IMR-90 (cell line): ENCODE results near the gene TTLL7. TPM values are rescaled to one million over a fixed set of nuclear protein-coding genes. Genes with fewer than 3 reads are reported as not detected.

Experiments used
- ATAC-seq: fragments of 200-7000 bp; cut with Tn5 transposase; 2 replicates; pipeline ENCODE4 v1.9.1; 2020; ENCODE audit warnings: low read depth, mild to moderate bottlenecking, moderate library complexity
- BruUV-seq: library from RNA; stranded (reverse); fragments of 400-500 nt; replicated peaks from 2 replicates; lab custom pipeline; 2021; lab: Mats Ljungman, UMichigan
- CTCF ChIA-PET: fragments of 300-600 bp; formaldehyde crosslinking; extraction: SDS; loops from one replicate; lab custom pipeline; 2021; ENCODE audit warnings: antibody characterized with exemption; lab: Yijun Ruan, JAX
- POLR2A ChIA-PET: fragments of 300-600 bp; sonication (Branson Sonifier 250); formaldehyde crosslinking; loops from one replicate; lab custom pipeline; 2022; ENCODE audit warnings: antibody characterized with exemption; ENCODE audit not compliant: unreplicated experiment; lab: Charles Lee
- DNase-seq: peaks from one replicate; pipeline ENCODE4 v3.0.0; 2013
- H2AFZ ChIP-seq: replicated peaks from 2 replicates; pipeline ENCODE3; 2013; ENCODE audit warnings: low read length, mild to moderate bottlenecking; ENCODE audit not compliant: poor library complexity
- H2AK5ac ChIP-seq: 2 replicates; pipeline ENCODE4 v1.6.1; 2013; ENCODE audit warnings: low read depth, low read length, inconsistent platforms
- H2AK9ac ChIP-seq: replicated peaks from 2 replicates; pipeline ENCODE3; 2013; ENCODE audit warnings: mild to moderate bottlenecking, low read depth, low read length, moderate library complexity; ENCODE audit not compliant: poor library complexity
- H2BK120ac ChIP-seq: 2 replicates; pipeline ENCODE4 v1.6.1; 2013; ENCODE audit warnings: low read depth, low read length, inconsistent platforms
- H2BK15ac ChIP-seq: 3 replicates; pipeline ENCODE4 v1.6.1; 2013; ENCODE audit warnings: low read depth, low read length, inconsistent platforms
- H2BK20ac ChIP-seq: 2 replicates; pipeline ENCODE4 v1.6.1; 2013; ENCODE audit warnings: low read depth, mild to moderate bottlenecking, inconsistent platforms, low read length, moderate library complexity
- H2BK5ac ChIP-seq: 2 replicates; pipeline ENCODE4 v1.6.1; 2013; ENCODE audit warnings: mild to moderate bottlenecking, low read depth, low read length, inconsistent platforms; ENCODE audit not compliant: poor library complexity, severe bottlenecking
- H3K14ac ChIP-seq: replicated peaks from 2 replicates; pipeline ENCODE4 v1.6.1; 2013; ENCODE audit warnings: low read depth, low read length, inconsistent platforms
- H3K18ac ChIP-seq: 2 replicates; pipeline ENCODE4 v1.6.1; 2013; ENCODE audit warnings: low read depth, low read length, control low read depth
- H3K23ac ChIP-seq: 2 replicates; pipeline ENCODE4 v1.6.1; 2013; ENCODE audit warnings: low read depth, low read length, inconsistent platforms
- H3K27ac ChIP-seq: 2 replicates; pipeline ENCODE4 v1.5.1; 2013; ENCODE audit warnings: mild to moderate bottlenecking, control low read depth, low read length; ENCODE audit not compliant: insufficient read depth
- H3K27me3 ChIP-seq: 2 replicates; pipeline ENCODE4 v1.6.1; 2013; ENCODE audit warnings: low read length; ENCODE audit not compliant: control insufficient read depth, insufficient read depth
- H3K36me3 ChIP-seq: 2 replicates; pipeline ENCODE4 v1.6.1; 2013; ENCODE audit warnings: low read length, mixed read lengths; ENCODE audit not compliant: control insufficient read depth, insufficient read depth
- H3K4ac ChIP-seq: 2 replicates; pipeline ENCODE4 v1.6.1; 2013; ENCODE audit warnings: low read depth, low read length, inconsistent platforms
- H3K4me1 ChIP-seq: 2 replicates; pipeline ENCODE4 v1.6.1; 2013; ENCODE audit warnings: low read length, mixed read lengths; ENCODE audit not compliant: control insufficient read depth, insufficient read depth
- H3K4me2 ChIP-seq: 2 replicates; pipeline ENCODE4 v1.6.1; 2013; ENCODE audit warnings: low read depth, mild to moderate bottlenecking, control low read depth, low read length, moderate library complexity
- H3K4me3 ChIP-seq: 2 replicates; pipeline ENCODE4 v1.5.1; 2013; ENCODE audit warnings: low read depth, mild to moderate bottlenecking, control low read depth, low read length, moderate library complexity; ENCODE audit not compliant: insufficient read depth
- H3K56ac ChIP-seq: 2 replicates; pipeline ENCODE4 v1.6.1; 2013; ENCODE audit warnings: low read length, inconsistent platforms; ENCODE audit not compliant: insufficient read depth; ENCODE audit errors: extremely low read depth
- H3K79me1 ChIP-seq, 2 experiments: 2 replicates each; pipeline ENCODE4 v1.6.1; 2013; ENCODE audit warnings: low read length in 2 of 2, inconsistent platforms in 1 of 2, low read depth in 1 of 2
- H3K9ac ChIP-seq: 2 replicates; pipeline ENCODE4 v1.6.1; 2013; ENCODE audit warnings: low read depth, low read length, control low read depth
- H3K9me1 ChIP-seq: 2 replicates; pipeline ENCODE4 v1.6.1; 2013; ENCODE audit warnings: low read length, inconsistent platforms; ENCODE audit not compliant: insufficient read depth
- H3K9me3 ChIP-seq: 2 replicates; pipeline ENCODE4 v1.6.1; 2013; ENCODE audit warnings: low read length; ENCODE audit not compliant: control insufficient read depth, insufficient read depth
- H4K20me1 ChIP-seq: 2 replicates; pipeline ENCODE4 v1.6.1; 2013; ENCODE audit warnings: low read length, inconsistent platforms; ENCODE audit not compliant: insufficient read depth
- H4K5ac ChIP-seq: 2 replicates; pipeline ENCODE4 v1.6.1; 2013; ENCODE audit warnings: mild to moderate bottlenecking, low read depth, low read length, control low read depth
- H4K8ac ChIP-seq, 2 experiments: 2 replicates each; pipeline ENCODE4 v1.6.1; 2013; ENCODE audit warnings: low read depth in 2 of 2, low read length in 2 of 2, control low read depth in 1 of 2, inconsistent platforms in 1 of 2
- H4K91ac ChIP-seq: 2 replicates; pipeline ENCODE4 v1.6.1; 2013; ENCODE audit warnings: low read depth, low read length, inconsistent platforms; ENCODE audit not compliant: insufficient read depth
- BHLHE40 ChIP-seq: fragments of 150-350 bp; IDR thresholded peaks from 2 replicates; pipeline ENCODE4 v1.6.1; 2016; ENCODE audit warnings: mild to moderate bottlenecking, low read depth, low read length
- CEBPB ChIP-seq: IDR thresholded peaks from 2 replicates; pipeline ENCODE4 v1.6.1; 2012; ENCODE audit warnings: low read depth, low read length, improper control_type of control experiment
- CHD1 ChIP-seq: IDR thresholded peaks from 2 replicates; pipeline ENCODE4 v1.6.1; 2012; ENCODE audit warnings: low read depth, low read length, improper control_type of control experiment
- FOS ChIP-seq: fragments of 150-350 bp; IDR thresholded peaks from 2 replicates; pipeline ENCODE4 v1.6.1; 2016; ENCODE audit warnings: low read depth, low read length
- MAFK ChIP-seq: IDR thresholded peaks from 2 replicates; pipeline ENCODE4 v1.6.1; 2012; ENCODE audit warnings: low read depth, low read length, improper control_type of control experiment
- MAZ ChIP-seq: IDR thresholded peaks from 2 replicates; pipeline ENCODE4 v1.6.1; 2012; ENCODE audit warnings: low read depth, mild to moderate bottlenecking, low read length, improper control_type of control experiment, moderate library complexity, borderline replicate concordance
- MXI1 ChIP-seq: IDR thresholded peaks from 2 replicates; pipeline ENCODE4 v1.6.1; 2012; ENCODE audit warnings: low read depth, mild to moderate bottlenecking, low read length, moderate library complexity, borderline replicate concordance
- NFE2L2 ChIP-seq: fragments of 150-350 bp; IDR thresholded peaks from 2 replicates; pipeline ENCODE4 v1.6.1; 2016; ENCODE audit warnings: low read depth, mild to moderate bottlenecking, low read length
- POLR2A ChIP-seq: IDR thresholded peaks from 2 replicates; pipeline ENCODE4 v1.6.1; 2012; ENCODE audit warnings: mild to moderate bottlenecking, low read depth, low read length
- RAD21 ChIP-seq: IDR thresholded peaks from 2 replicates; pipeline ENCODE4 v1.6.1; 2012; ENCODE audit warnings: low read length, improper control_type of control experiment
- RCOR1 ChIP-seq: IDR thresholded peaks from 2 replicates; pipeline ENCODE4 v1.6.1; 2012; ENCODE audit warnings: mild to moderate bottlenecking, low read length, improper control_type of control experiment; ENCODE audit not compliant: insufficient replicate concordance
- RFX5 ChIP-seq: IDR thresholded peaks from 2 replicates; pipeline ENCODE4 v1.8.0; 2012; ENCODE audit warnings: low read depth, mild to moderate bottlenecking, low read length, moderate library complexity
- SMC3 ChIP-seq: fragments of 150-350 bp; IDR thresholded peaks from 2 replicates; pipeline ENCODE4 v1.6.1; 2016; ENCODE audit warnings: low read depth, mild to moderate bottlenecking, antibody characterized with exemption, low read length, moderate library complexity
- USF2 ChIP-seq: fragments of 150-350 bp; IDR thresholded peaks from 2 replicates; pipeline ENCODE4 v1.6.1; 2017; ENCODE audit warnings: mild to moderate bottlenecking, antibody characterized with exemption, low read length, low read depth
- WGBS, 2 experiments: methylation state at CpG; one replicate each; pipeline versions ENCODE4 v1.1.5 to v1.1.7; 2013; ENCODE audit warnings: missing lambda C conversion rate in 2 of 2; ENCODE audit not compliant: insufficient read length in 1 of 2; ENCODE audit errors: extremely low coverage in 2 of 2; 5-methylcytosine and 5-hydroxymethylcytosine counted together
- dilution Hi-C: fragments of 300-500 bp; cut with HindIII; formaldehyde crosslinking; loops from one replicate; pipeline ENCODE4 v1.14.3; 2018; ENCODE audit warnings: low sequenced_read_pairs; ENCODE audit not compliant: unreplicated experiment
- in situ Hi-C: fragments of 300-500 bp; cut with MboI; formaldehyde crosslinking; loops from 3 replicates; pipeline ENCODE4 v1.14.3; 2019; ENCODE audit warnings: low sequenced_read_pairs, inconsistent platforms, mixed read lengths
- intact Hi-C: fragments of 100-400 bp; cut with micrococcal nuclease; formaldehyde crosslinking; loops from 2 replicates; pipeline ENCODE4 v1.10.0; 2022
- polyA plus RNA-seq, 3 experiments: library from polyadenylated mRNA; depleted of rRNA; stranded (reverse); fragments of >200 nt; gene quantifications; 2 replicates each; pipeline ENCODE4 v1.2.3, GENCODE V29; 2012; ENCODE audit warnings: low replicate concordance in 1 of 3
- total RNA-seq: library from RNA; depleted of rRNA; stranded (reverse); fragments of >200 nt; gene quantifications from 2 replicates; pipeline ENCODE4 v1.2.3, GENCODE V29; 2012
- TF ChIP-seq, protein P1 (sequence below): fragments of 150-350 bp; IDR thresholded peaks from 2 replicates; pipeline ENCODE4 v1.6.1; 2016; ENCODE audit warnings: low read depth, mild to moderate bottlenecking, low read length, moderate library complexity, borderline replicate concordance
- TF ChIP-seq, protein P2 (sequence below): conservative IDR thresholded peaks from 2 replicates; pipeline ENCODE4 v1.5.1; 2012; ENCODE audit warnings: mild to moderate bottlenecking, low read depth, low read length, improper control_type of control experiment

TTLL7 gene
- total and polyA plus RNA-seq, 2 of the 4 experiments (the other 2 are of a cell fraction): 5.7 to 8.1 TPM

DNA sequence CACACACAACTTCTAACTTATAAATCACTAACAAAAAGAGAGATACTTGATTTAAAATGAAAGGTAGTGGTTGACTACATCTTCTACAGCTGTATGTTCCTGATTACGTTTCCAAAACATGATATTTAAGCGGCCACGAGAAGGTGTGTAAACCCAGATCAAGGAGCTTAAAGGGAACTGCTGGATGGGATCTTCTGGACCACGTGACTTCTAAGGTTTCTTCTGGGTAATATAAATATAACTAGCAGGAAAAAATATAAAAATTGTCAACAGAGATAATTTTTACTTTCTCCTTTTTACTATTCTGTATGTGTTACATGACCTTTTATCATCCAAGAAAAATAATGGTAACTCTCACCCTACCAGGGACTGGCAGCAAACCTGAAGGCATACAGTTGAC is 66.2 kb downstream of the TTLL7 start:
- BruUV-seq: no TSS peak
- intact Hi-C loops: loop anchor here (5.0 kb wide), 2 partner anchors 820 to 840 kb away; no protein-coding TSS in a partner anchor

More for the DNA sequence above, 66.2 kb downstream of the TTLL7 start:
- Histone ChIP-seq H4K8ac (no peak overlapping the region), H2AK9ac (no peak overlapping the region), H3K4me3 (no peak overlapping the region), H3K9me1 (0 out of 2 replicates have a peak, but pooled peaks cover 1% of the 10 kb centered on the region), H2BK15ac (no peak overlapping the region), H3K27me3 (no peaks in the 10 kb centered on the region), H2BK20ac (no peak overlapping the region), H3K14ac (no peak overlapping the region), H4K91ac (no peak overlapping the region), H4K20me1 (no peaks in the 10 kb centered on the region), H4K5ac (no peak overlapping the region), H3K9me3 (no peaks in the 10 kb centered on the region), H3K79me1 (no peaks in the 10 kb centered on the region), H3K23ac (no peak overlapping the region), H2BK5ac (no peak overlapping the region), H3K4ac (no peak overlapping the region), H3K36me3 (peaks cover 4% of the 10 kb centered on the region; the same call in 1 of the 2 replicates), H2BK120ac (no peak overlapping the region), H2AFZ (no peak overlapping the region), H3K18ac (no peak overlapping the region), H3K4me2 (no peak overlapping the region), H3K9ac (no peak overlapping the region), H3K4me1 (peaks cover under 1% of the 10 kb centered on the region; the same call in 1 of the 2 replicates), H2AK5ac (no peak overlapping the region), H3K56ac (no peak overlapping the region), H3K27ac (no peak overlapping the region)
- no CpG with 5 or more reads among the region's 4 CpGs for WGBS, 2 experiments
- POLR2A ChIA-PET: no interaction called here
- dilution Hi-C loops: no loop called here
- no peak for ATAC-seq
- DNase-seq: no peak
- in situ Hi-C loops: no loop called here
- TF ChIP-seq RAD21 (no peak), RCOR1 (no peak), FOS (no peak), POLR2A (no peak), USF2 (no peak), MAFK (no peak), MXI1 (no peak), CEBPB (no peak), BHLHE40 (no peak), SMC3 (no peak), CHD1 (no peak), MAZ (no peak), RFX5 (no peak), NFE2L2 (no peak)
- TF ChIP-seq, protein P1, sequence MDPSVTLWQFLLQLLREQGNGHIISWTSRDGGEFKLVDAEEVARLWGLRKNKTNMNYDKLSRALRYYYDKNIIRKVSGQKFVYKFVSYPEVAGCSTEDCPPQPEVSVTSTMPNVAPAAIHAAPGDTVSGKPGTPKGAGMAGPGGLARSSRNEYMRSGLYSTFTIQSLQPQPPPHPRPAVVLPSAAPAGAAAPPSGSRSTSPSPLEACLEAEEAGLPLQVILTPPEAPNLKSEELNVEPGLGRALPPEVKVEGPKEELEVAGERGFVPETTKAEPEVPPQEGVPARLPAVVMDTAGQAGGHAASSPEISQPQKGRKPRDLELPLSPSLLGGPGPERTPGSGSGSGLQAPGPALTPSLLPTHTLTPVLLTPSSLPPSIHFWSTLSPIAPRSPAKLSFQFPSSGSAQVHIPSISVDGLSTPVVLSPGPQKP: no peak
- TF ChIP-seq, protein P2, sequence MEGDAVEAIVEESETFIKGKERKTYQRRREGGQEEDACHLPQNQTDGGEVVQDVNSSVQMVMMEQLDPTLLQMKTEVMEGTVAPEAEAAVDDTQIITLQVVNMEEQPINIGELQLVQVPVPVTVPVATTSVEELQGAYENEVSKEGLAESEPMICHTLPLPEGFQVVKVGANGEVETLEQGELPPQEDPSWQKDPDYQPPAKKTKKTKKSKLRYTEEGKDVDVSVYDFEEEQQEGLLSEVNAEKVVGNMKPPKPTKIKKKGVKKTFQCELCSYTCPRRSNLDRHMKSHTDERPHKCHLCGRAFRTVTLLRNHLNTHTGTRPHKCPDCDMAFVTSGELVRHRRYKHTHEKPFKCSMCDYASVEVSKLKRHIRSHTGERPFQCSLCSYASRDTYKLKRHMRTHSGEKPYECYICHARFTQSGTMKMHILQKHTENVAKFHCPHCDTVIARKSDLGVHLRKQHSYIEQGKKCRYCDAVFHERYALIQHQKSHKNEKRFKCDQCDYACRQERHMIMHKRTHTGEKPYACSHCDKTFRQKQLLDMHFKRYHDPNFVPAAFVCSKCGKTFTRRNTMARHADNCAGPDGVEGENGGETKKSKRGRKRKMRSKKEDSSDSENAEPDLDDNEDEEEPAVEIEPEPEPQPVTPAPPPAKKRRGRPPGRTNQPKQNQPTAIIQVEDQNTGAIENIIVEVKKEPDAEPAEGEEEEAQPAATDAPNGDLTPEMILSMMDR: no peak
- CTCF ChIA-PET: interaction anchor here (0.9 kb wide), 1 partner anchor 146 kb away, joined by 3 read pairs; no protein-coding TSS in a partner anchor
